Muscle layer of duodenum (tissue), 2 donors: ENCODE data around the gene GXYLT2.

Source experiments
- H3K27ac ChIP-seq: one replicate; pipeline ENCODE4 v1.7.0; 2013; ENCODE audit warnings: mild to moderate bottlenecking, low read length
- H3K27me3 ChIP-seq: one replicate; pipeline ENCODE4 v1.7.0; 2013; ENCODE audit warnings: low read depth, mild to moderate bottlenecking, control low read depth, low read length
- H3K36me3 ChIP-seq, 2 donors: one replicate each; pipeline ENCODE4 v1.7.0; 2013; ENCODE audit warnings: low read length in 2 of 2, control low read depth in 1 of 2, mild to moderate bottlenecking in 1 of 2; ENCODE audit not compliant: insufficient read depth in 2 of 2, control insufficient read depth in 1 of 2
- H3K4me1 ChIP-seq, 2 donors: one replicate each; pipeline ENCODE4 v1.7.0; 2013; ENCODE audit warnings: low read length in 2 of 2, mild to moderate bottlenecking in 2 of 2, control low read depth in 1 of 2, moderate library complexity in 1 of 2; ENCODE audit not compliant: insufficient read depth in 2 of 2, control insufficient read depth in 1 of 2
- H3K4me3 ChIP-seq, 2 donors: one replicate each; pipeline ENCODE4 v1.7.0; 2013; ENCODE audit warnings: low read length in 2 of 2, low read depth in 1 of 2, mild to moderate bottlenecking in 1 of 2
- H3K9me3 ChIP-seq, 2 donors: one replicate each; pipeline ENCODE4 v1.7.0; 2013; ENCODE audit warnings: low read length in 2 of 2, control low read depth in 1 of 2, mild to moderate bottlenecking in 1 of 2; ENCODE audit not compliant: control insufficient read depth in 1 of 2
- donor health status: healthy.

GXYLT2 gene

GRCh38 chr3:72894976-72895552 lies 7.2 kb downstream of the GXYLT2 start:
- Histone ChIP-seq H3K27ac (no peak overlapping the region), H3K9me3 (no peaks in the 10 kb centered on the region), H3K4me1 (peaks cover 0 to 9% of the 10 kb centered on the region in 2 donors), H3K27me3 (no peaks in the 10 kb centered on the region), H3K36me3 (peaks cover 0 to 8% of the 10 kb centered on the region in 2 donors), H3K4me3 (no peak overlapping the region)

- H3K27me3 ChIP-seq: no peaks in the 10 kb centered on the region
Observed at GRCh38 chr3:72896996-72897757, 9.3 kb downstream of the GXYLT2 start.

DNA sequence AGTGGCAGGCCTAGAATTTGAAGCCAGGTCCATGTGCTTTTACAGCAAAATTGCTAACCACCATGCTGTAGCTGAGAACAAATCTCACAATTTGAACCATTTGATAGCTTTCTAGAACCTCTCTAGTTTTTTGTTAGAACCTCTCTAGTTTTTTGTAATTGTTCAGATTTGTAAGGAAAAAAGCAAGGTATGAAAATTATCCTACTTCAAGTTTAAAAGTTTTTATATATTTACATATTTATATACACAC lies 9.8 kb downstream of the GXYLT2 start:
- no peaks in the 10 kb centered on the region for H3K9me3 ChIP-seq
- H3K27me3 ChIP-seq: no peaks in the 10 kb centered on the region
- no peaks in the 10 kb centered on the region for H3K36me3 ChIP-seq
- no peak overlapping the region for H3K4me3 ChIP-seq
- H3K27ac ChIP-seq: no peak overlapping the region
- no peaks in the 10 kb centered on the region for H3K4me1 ChIP-seq

More at GRCh38 chr3:72896996-72897757, 9.3 kb downstream of the GXYLT2 start:
- no peaks in the 10 kb centered on the region for H3K36me3 ChIP-seq
- no peak overlapping the region for H3K27ac ChIP-seq
- H3K4me3 ChIP-seq: no peak overlapping the region
- H3K4me1 ChIP-seq: peaks cover 0 to 4% of the 10 kb centered on the region in 2 donors
- H3K9me3 ChIP-seq: no peaks in the 10 kb centered on the region

- no peaks in the 10 kb centered on the region for H3K9me3 ChIP-seq
- H3K36me3 ChIP-seq: no peaks in the 10 kb centered on the region
- no peaks in the 10 kb centered on the region for H3K4me1 ChIP-seq
- no peaks in the 10 kb centered on the region for H3K27me3 ChIP-seq
- H3K27ac ChIP-seq: no peak overlapping the region
- H3K4me3 ChIP-seq: no peak overlapping the region
Observed at GRCh38 chr3:72899349-72899765, 11.5 kb downstream of the GXYLT2 start.

DNA sequence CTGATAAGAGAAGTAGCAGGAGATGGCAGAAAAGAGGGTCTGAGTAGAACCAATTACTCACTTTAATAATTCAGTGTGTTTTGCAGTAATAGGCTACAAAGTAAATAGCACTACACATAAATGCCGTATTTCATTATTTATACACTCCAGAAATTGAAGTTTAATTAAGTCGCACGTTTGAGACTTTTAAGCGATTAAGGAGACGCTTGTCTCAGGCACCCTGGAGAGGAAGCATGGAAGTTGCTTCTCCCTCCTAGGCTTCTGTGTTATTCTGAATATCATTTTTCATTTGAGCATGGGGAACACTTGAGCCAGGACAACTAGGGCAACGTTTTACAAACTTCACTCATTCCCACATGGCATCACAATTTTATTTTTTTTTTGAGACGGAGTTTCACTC lies 12.2 kb downstream of the GXYLT2 start:
- no peaks in the 10 kb centered on the region for H3K4me1 ChIP-seq
- H3K9me3 ChIP-seq: no peaks in the 10 kb centered on the region
- no peak overlapping the region for H3K4me3 ChIP-seq
- H3K27ac ChIP-seq: no peak overlapping the region
- no peaks in the 10 kb centered on the region for H3K36me3 ChIP-seq
- no peaks in the 10 kb centered on the region for H3K27me3 ChIP-seq

DNA sequence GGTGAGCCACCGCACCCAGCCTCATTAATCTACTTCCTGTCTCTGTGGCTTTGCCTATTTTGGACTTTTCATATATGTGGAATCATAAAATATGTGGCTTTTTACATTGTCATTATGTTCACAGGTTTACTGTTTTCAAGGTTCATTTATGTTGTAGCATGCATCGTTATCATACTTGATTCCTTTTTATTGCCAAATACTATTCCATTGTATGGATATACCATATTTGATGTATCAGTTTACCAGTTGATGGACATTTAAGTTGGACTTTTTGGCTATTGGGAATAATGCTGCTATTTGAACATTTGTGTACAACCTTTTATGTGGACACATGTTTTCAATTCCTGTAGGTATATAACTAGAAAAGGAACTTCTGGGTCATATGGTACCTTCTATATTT lies 14.0 kb downstream of the GXYLT2 start:
- no peaks in the 10 kb centered on the region for H3K27me3 ChIP-seq
- H3K4me3 ChIP-seq: no peak overlapping the region
- no peak overlapping the region for H3K27ac ChIP-seq
- no peaks in the 10 kb centered on the region for H3K9me3 ChIP-seq
- no peaks in the 10 kb centered on the region for H3K4me1 ChIP-seq
- H3K36me3 ChIP-seq: no peaks in the 10 kb centered on the region

GRCh38 chr3:72903004-72903403 lies 15.2 kb downstream of the GXYLT2 start:
- Histone ChIP-seq H3K27me3 (no peaks in the 10 kb centered on the region), H3K4me1 (no peaks in the 10 kb centered on the region), H3K4me3 (no peak overlapping the region), H3K9me3 (no peaks in the 10 kb centered on the region), H3K27ac (no peak overlapping the region), H3K36me3 (no peaks in the 10 kb centered on the region)

- no peaks in the 10 kb centered on the region for H3K9me3 ChIP-seq
- H3K27me3 ChIP-seq: no peaks in the 10 kb centered on the region
- H3K36me3 ChIP-seq: no peaks in the 10 kb centered on the region
- no peaks in the 10 kb centered on the region for H3K4me1 ChIP-seq
- H3K4me3 ChIP-seq: no peak overlapping the region
- no peak overlapping the region for H3K27ac ChIP-seq
Observed at GRCh38 chr3:72904163-72904562, 16.3 kb downstream of the GXYLT2 start.

- no peak overlapping the region for H3K4me3 ChIP-seq
- H3K36me3 ChIP-seq: no peaks in the 10 kb centered on the region
- H3K27ac ChIP-seq: no peak overlapping the region
- no peaks in the 10 kb centered on the region for H3K4me1 ChIP-seq
- no peaks in the 10 kb centered on the region for H3K9me3 ChIP-seq
- H3K27me3 ChIP-seq: no peaks in the 10 kb centered on the region
Observed at GRCh38 chr3:72906154-72906553, 18.3 kb downstream of the GXYLT2 start.

- no peak overlapping the region for H3K27ac ChIP-seq
- H3K4me1 ChIP-seq: no peaks in the 10 kb centered on the region
- H3K27me3 ChIP-seq: no peaks in the 10 kb centered on the region
- no peak overlapping the region for H3K4me3 ChIP-seq
- H3K9me3 ChIP-seq: no peaks in the 10 kb centered on the region
- no peaks in the 10 kb centered on the region for H3K36me3 ChIP-seq
Observed at GRCh38 chr3:72907131-72907711, 19.4 kb downstream of the GXYLT2 start.

DNA sequence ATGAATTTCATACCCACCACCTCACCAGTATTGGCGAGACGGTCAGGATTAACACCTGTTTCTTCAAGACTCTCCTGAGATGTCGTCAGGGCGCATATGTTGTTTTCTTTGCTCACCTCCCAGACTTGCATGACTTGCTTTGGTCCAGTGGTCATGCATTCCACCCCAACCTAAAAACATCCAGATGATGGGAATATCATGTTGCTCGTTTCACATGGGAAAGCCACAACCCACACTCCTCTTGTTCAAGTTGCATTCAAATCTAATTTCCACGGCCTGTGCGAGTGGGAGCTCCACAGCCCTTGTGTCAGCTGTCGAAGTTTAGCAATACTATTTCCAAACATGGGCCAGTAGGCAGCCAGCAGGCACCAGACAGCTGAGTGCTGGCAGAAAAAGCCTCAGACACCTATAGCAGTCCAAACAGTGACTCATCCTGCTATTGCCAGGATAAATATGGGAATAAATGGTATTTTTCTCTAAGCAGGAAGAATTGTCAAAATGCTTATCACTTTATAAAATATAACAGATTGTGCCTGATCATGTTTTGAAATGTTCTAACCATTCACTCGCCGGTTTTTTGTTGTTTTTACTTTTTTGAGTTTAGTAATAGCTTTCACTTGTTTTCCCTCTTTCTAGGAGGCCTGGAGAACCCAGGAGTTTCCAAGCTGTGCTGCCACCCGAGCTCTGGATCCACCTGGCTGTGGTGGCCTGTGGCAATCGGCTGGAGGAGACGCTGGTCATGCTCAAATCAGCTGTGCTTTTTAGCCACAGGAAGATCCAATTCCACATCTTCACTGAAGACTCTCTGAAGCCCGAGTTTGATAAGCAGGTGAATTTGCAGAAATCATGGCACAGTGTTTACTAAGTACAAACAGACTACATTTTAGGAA lies 20.1 kb downstream of the GXYLT2 start:
- Histone ChIP-seq H3K36me3 (no peaks in the 10 kb centered on the region), H3K4me3 (no peak overlapping the region), H3K9me3 (no peaks in the 10 kb centered on the region), H3K4me1 (no peaks in the 10 kb centered on the region), H3K27ac (no peak overlapping the region), H3K27me3 (no peaks in the 10 kb centered on the region)
